WTC11 (cell line): ENCODE data around the gene INTS12. TPM values are rescaled to one million over a fixed set of nuclear protein-coding genes. Genes with fewer than 3 reads are reported as not detected.

ENCODE experiments used
- ATAC-seq: fragments of 200-7000 bp; cut with Tn5 transposase; 2 replicates; pipeline ENCODE4 v1.10.0; 2021; ENCODE audit warnings: mild to moderate bottlenecking, moderate library complexity
- CTCF ChIA-PET: fragments of 300-600 bp; sonication (Branson Sonifier 250); formaldehyde crosslinking; loops from one replicate; lab custom pipeline; 2021; ENCODE audit warnings: antibody characterized with exemption; lab: Charles Lee
- POLR2A ChIA-PET: fragments of 350-600 bp; sonication (Branson Sonifier 250); formaldehyde crosslinking; loops from one replicate; lab custom pipeline; 2021; ENCODE audit warnings: antibody characterized with exemption; lab: Charles Lee
- DNase-seq: peaks from one replicate; pipeline ENCODE4 v3.0.0; 2021; ENCODE audit warnings: low spot score
- H3K27ac Mint-ChIP-seq: 2 replicates; pipeline ENCODE4 v1.8.0; 2021; ENCODE audit warnings: mixed read lengths
- H3K27me3 Mint-ChIP-seq: 2 replicates; pipeline ENCODE4 v1.8.0; 2021; ENCODE audit warnings: low read depth, mild to moderate bottlenecking, moderate library complexity, mixed read lengths
- H3K36me3 Mint-ChIP-seq: 2 replicates; pipeline ENCODE4 v1.8.0; 2021; ENCODE audit warnings: mixed read lengths
- H3K4me1 Mint-ChIP-seq: 2 replicates; pipeline ENCODE4 v1.8.0; 2022; ENCODE audit warnings: mixed read lengths
- H3K4me3 Mint-ChIP-seq: 2 replicates; pipeline ENCODE4 v1.8.0; 2021; ENCODE audit warnings: mild to moderate bottlenecking, moderate library complexity, mixed read lengths
- H3K9me3 Mint-ChIP-seq: 2 replicates; pipeline ENCODE4 v1.8.0; 2021; ENCODE audit warnings: mixed read lengths
- AR ChIP-seq: fragments of 250-450 bp; sonication (Bioruptor Pico); IDR thresholded peaks from 2 replicates; pipeline ENCODE4 v1.9.0; 2021; ENCODE audit warnings: mild to moderate bottlenecking
- ATF6 ChIP-seq: sonication (generic); formaldehyde crosslinking; IDR thresholded peaks from 2 replicates; pipeline ENCODE4 v1.8.1; 2023; ENCODE audit warnings: mild to moderate bottlenecking, missing genetic modification reagents
- E2F4 ChIP-seq: sonication (generic); formaldehyde crosslinking; IDR thresholded peaks from 2 replicates; pipeline ENCODE4 v1.8.1; 2022; ENCODE audit warnings: low read depth, mild to moderate bottlenecking, moderate library complexity, missing genetic modification reagents, borderline replicate concordance
- E2F5 ChIP-seq: sonication (generic); formaldehyde crosslinking; IDR thresholded peaks from 2 replicates; pipeline ENCODE4 v1.8.1; 2022; ENCODE audit warnings: mild to moderate bottlenecking, moderate library complexity, missing genetic modification reagents
- ERG ChIP-seq: fragments of 250-450 bp; sonication (Bioruptor Pico); IDR thresholded peaks from 2 replicates; pipeline ENCODE4 v1.8.0; 2021; ENCODE audit warnings: mild to moderate bottlenecking
- ETV6 ChIP-seq: sonication (generic); formaldehyde crosslinking; IDR thresholded peaks from 2 replicates; pipeline ENCODE4 v1.8.1; 2022; ENCODE audit warnings: mild to moderate bottlenecking, missing genetic modification reagents
- FOXK1 ChIP-seq: sonication (generic); formaldehyde crosslinking; IDR thresholded peaks from 2 replicates; pipeline ENCODE4 v1.8.0; 2022; ENCODE audit warnings: mild to moderate bottlenecking, moderate library complexity, missing genetic modification reagents
- GRHL2 ChIP-seq: fragments of 250-450 bp; sonication (Bioruptor Pico); IDR thresholded peaks from 2 replicates; pipeline ENCODE4 v1.8.0; 2022; ENCODE audit warnings: mild to moderate bottlenecking, moderate library complexity; ENCODE audit not compliant: insufficient replicate concordance, severe bottlenecking
- MXD4 ChIP-seq: fragments of 250-450 bp; sonication (Bioruptor Pico); IDR thresholded peaks from 2 replicates; pipeline ENCODE4 v1.8.0; 2021; ENCODE audit warnings: mild to moderate bottlenecking, moderate library complexity, borderline replicate concordance
- NFYB ChIP-seq: sonication (generic); formaldehyde crosslinking; conservative IDR thresholded peaks from 2 replicates; pipeline ENCODE4 v1.8.0; 2022; ENCODE audit warnings: low read depth, missing genetic modification reagents
- PRDM15 ChIP-seq: sonication (generic); formaldehyde crosslinking; IDR thresholded peaks from 2 replicates; pipeline ENCODE4 v1.8.0; 2022; ENCODE audit warnings: missing genetic modification reagents
- PRRX2 ChIP-seq: fragments of 250-450 bp; sonication (Bioruptor Pico); IDR thresholded peaks from 2 replicates; pipeline ENCODE4 v1.8.0; 2021; ENCODE audit warnings: mild to moderate bottlenecking
- SMAD4 ChIP-seq: sonication (generic); formaldehyde crosslinking; IDR thresholded peaks from 2 replicates; pipeline ENCODE4 v1.8.0; 2022; ENCODE audit warnings: mild to moderate bottlenecking, missing genetic modification reagents
- SOX15 ChIP-seq: fragments of 250-450 bp; sonication (Bioruptor Pico); IDR thresholded peaks from 2 replicates; pipeline ENCODE4 v1.9.0; 2021; ENCODE audit warnings: mild to moderate bottlenecking
- TCF7 ChIP-seq: sonication (generic); formaldehyde crosslinking; IDR thresholded peaks from 2 replicates; pipeline ENCODE4 v1.8.0; 2022; ENCODE audit warnings: mild to moderate bottlenecking, low read depth, missing genetic modification reagents, moderate library complexity
- USF1 ChIP-seq: sonication (generic); formaldehyde crosslinking; IDR thresholded peaks from 2 replicates; pipeline ENCODE4 v1.8.0; 2022; ENCODE audit warnings: mild to moderate bottlenecking, missing genetic modification reagents
- ZBTB21 ChIP-seq: sonication (generic); formaldehyde crosslinking; IDR thresholded peaks from 2 replicates; pipeline ENCODE4 v1.8.1; 2023; ENCODE audit warnings: mild to moderate bottlenecking, missing genetic modification reagents, borderline replicate concordance
- ZMAT4 ChIP-seq: fragments of 250-450 bp; sonication (Bioruptor Pico); IDR thresholded peaks from 2 replicates; pipeline ENCODE4 v1.9.0; 2021; ENCODE audit warnings: mild to moderate bottlenecking
- ZNF121 ChIP-seq: sonication (generic); formaldehyde crosslinking; IDR thresholded peaks from 2 replicates; pipeline ENCODE4 v1.8.0; 2023; ENCODE audit warnings: missing genetic modification reagents
- ZNF138 ChIP-seq: sonication (generic); formaldehyde crosslinking; conservative IDR thresholded peaks from 2 replicates; pipeline ENCODE4 v1.8.1; 2022; ENCODE audit warnings: mild to moderate bottlenecking, moderate library complexity, missing genetic modification reagents
- ZNF232 ChIP-seq: sonication (generic); formaldehyde crosslinking; IDR thresholded peaks from 2 replicates; pipeline ENCODE4 v1.8.0; 2022; ENCODE audit warnings: mild to moderate bottlenecking, missing genetic modification reagents
- ZNF423 ChIP-seq: fragments of 250-450 bp; sonication (Bioruptor Pico); IDR thresholded peaks from 2 replicates; pipeline ENCODE4 v2.1.2; 2022; ENCODE audit warnings: mild to moderate bottlenecking, moderate library complexity
- total RNA-seq: library from RNA; stranded (reverse); gene quantifications from 3 replicates; pipeline ENCODE4 v1.2.3, GENCODE V29; 2021

Gene INTS12
- total RNA-seq, 1 experiment from 2014 or later, result 10.0 TPM

GRCh38 chr4:105644257-105644656, 64.2 kb downstream of the INTS12 start:
- H3K27me3 Mint-ChIP-seq, result no peaks in the 10 kb centered on the region; the same call in 1 of the 2 replicates
- no peak for TF ChIP-seq ZNF121 (CRISPR knock-in tag)
- TF ChIP-seq ERG, result no peak
- TF ChIP-seq ETV6 (CRISPR knock-in tag), result no peak
- no peak for TF ChIP-seq E2F5 (CRISPR knock-in tag)
- TF ChIP-seq ZBTB21 (CRISPR knock-in tag), result no peak
- TF ChIP-seq PRDM15 (CRISPR knock-in tag), result no peak
- TF ChIP-seq NFYB (CRISPR knock-in tag), result no peak
- TF ChIP-seq SOX15, result no peak
- TF ChIP-seq MXD4 (CRISPR knock-in tag), result no peak
- no peak for TF ChIP-seq AR (CRISPR knock-in tag)
- ATAC-seq (no peak), DNase-seq (no peak)
- no peaks in the 10 kb centered on the region for H3K36me3 Mint-ChIP-seq
- ChIA-PET CTCF (no interaction called here), POLR2A (no interaction called here)
- no peak overlapping the region for H3K4me3 Mint-ChIP-seq
- H3K4me1 Mint-ChIP-seq, result no peaks in the 10 kb centered on the region
- no peaks in the 10 kb centered on the region for H3K9me3 Mint-ChIP-seq
- H3K27ac Mint-ChIP-seq, result no peak overlapping the region

GRCh38 chr4:105641845-105642244, 66.6 kb downstream of the INTS12 start:
- Mint-ChIP-seq H3K27ac (no peak overlapping the region), H3K4me3 (no peak overlapping the region), H3K4me1 (peaks cover 10% of the 10 kb centered on the region), H3K27me3 (no peaks in the 10 kb centered on the region; the same call in 1 of the 2 replicates), H3K36me3 (no peaks in the 10 kb centered on the region), H3K9me3 (no peaks in the 10 kb centered on the region)
- POLR2A ChIA-PET, result no interaction called here
- DNase-seq (no peak), ATAC-seq (no peak)
- CTCF ChIA-PET, result no interaction called here
- TF ChIP-seq SMAD4 (CRISPR knock-in tag), result no peak
- TF ChIP-seq ZNF138 (CRISPR knock-in tag), result no peak
- no peak for TF ChIP-seq ZNF423 (CRISPR knock-in tag)
- TF ChIP-seq E2F4 (CRISPR knock-in tag), result no peak
- no peak for TF ChIP-seq ZMAT4 (CRISPR knock-in tag)
- TF ChIP-seq USF1 (CRISPR knock-in tag), result no peak
- no peak for TF ChIP-seq TCF7 (CRISPR knock-in tag)
- TF ChIP-seq GRHL2, result no peak
- no peak for TF ChIP-seq ZNF232 (CRISPR knock-in tag)
- no peak for TF ChIP-seq ZNF121 (CRISPR knock-in tag)
- no peak for TF ChIP-seq ATF6 (CRISPR knock-in tag)
- TF ChIP-seq FOXK1 (CRISPR knock-in tag), result no peak
- no peak for TF ChIP-seq PRRX2 (CRISPR knock-in tag)
